Dendritic cell treated with granulocyte-macrophage colony-stimulating factor and Interleukin-4, amounts not matched to agents 40 ng/mL and 50 ng/mL, for 4 days (primary cell): ENCODE results near the gene RTL9.
"Not testable (repeated sequence)": the region's sequence is repeated elsewhere in the genome, so short reads cannot be mapped to it uniquely, and the experiment has no call there.

ENCODE experiments used
- H3K27ac Mint-ChIP-seq: one replicate; pipeline ENCODE4 v1.8.0; 2022; ENCODE audit warnings: mild to moderate bottlenecking, mixed read lengths
- H3K27me3 Mint-ChIP-seq: one replicate; pipeline ENCODE4 v1.8.0; 2022; ENCODE audit warnings: mild to moderate bottlenecking, mixed read lengths
- H3K36me3 Mint-ChIP-seq: one replicate; pipeline ENCODE4 v1.8.0; 2022; ENCODE audit warnings: low read depth, mixed read lengths
- H3K4me1 Mint-ChIP-seq: one replicate; pipeline ENCODE4 v1.8.0; 2022; ENCODE audit warnings: low read depth, mixed read lengths
- H3K4me3 Mint-ChIP-seq: one replicate; pipeline ENCODE4 v1.8.0; 2022; ENCODE audit warnings: mild to moderate bottlenecking, moderate library complexity, mixed read lengths
- H3K9me3 Mint-ChIP-seq: one replicate; pipeline ENCODE4 v1.8.0; 2022; ENCODE audit warnings: mixed read lengths
- intact Hi-C: fragments of 100-400 bp; cut with micrococcal nuclease; formaldehyde crosslinking; loops from one replicate; pipeline ENCODE4 v1.15.0; 2022

RTL9 gene

GRCh38 chrX:110404376-110404775, 45.7 kb downstream of the RTL9 start:
- H3K27me3 Mint-ChIP-seq: no peaks in the 10 kb centered on the region
- H3K9me3 Mint-ChIP-seq: no peaks in the 10 kb centered on the region
- no peak overlapping the region for H3K27ac Mint-ChIP-seq
- intact Hi-C loops: no loop called here
- no peaks in the 10 kb centered on the region for H3K36me3 Mint-ChIP-seq
- peaks cover 5% of the 10 kb centered on the region for H3K4me1 Mint-ChIP-seq
- no peak overlapping the region for H3K4me3 Mint-ChIP-seq

- H3K27ac Mint-ChIP-seq, H3K4me1 Mint-ChIP-seq, H3K27me3 Mint-ChIP-seq, H3K36me3 Mint-ChIP-seq, H3K4me3 Mint-ChIP-seq, H3K9me3 Mint-ChIP-seq: not testable (repeated sequence)
- intact Hi-C loops: loop anchor here (5.0 kb wide), 1 partner anchor 89 kb away; the partner anchor contains the start of gene AMMECR1
Observed at GRCh38 chrX:110406250-110406649, 47.6 kb downstream of the RTL9 start.

GRCh38 chrX:110406822-110407221, 48.2 kb downstream of the RTL9 start:
- Mint-ChIP-seq H3K36me3 (no peaks in the 10 kb centered on the region), H3K27ac (no peak overlapping the region), H3K4me1 (peaks cover 5% of the 10 kb centered on the region), H3K4me3 (no peak overlapping the region), H3K27me3 (no peaks in the 10 kb centered on the region), H3K9me3 (no peaks in the 10 kb centered on the region)
- intact Hi-C loops: loop anchor here (5.0 kb wide), 1 partner anchor 90 kb away; the partner anchor contains the start of gene AMMECR1

- peaks cover 2% of the 10 kb centered on the region for H3K4me1 Mint-ChIP-seq
- H3K4me3 Mint-ChIP-seq: no peak overlapping the region
- no peak overlapping the region for H3K27ac Mint-ChIP-seq
- no peaks in the 10 kb centered on the region for H3K27me3 Mint-ChIP-seq
- H3K36me3 Mint-ChIP-seq: no peaks in the 10 kb centered on the region
- intact Hi-C loops: loop anchor here (1.0 to 5.0 kb wide), 2 partner anchors 91 to 248 kb away; partner anchors contain the start of gene AMMECR1
- no peaks in the 10 kb centered on the region for H3K9me3 Mint-ChIP-seq
Observed at GRCh38 chrX:110407910-110408545, 49.4 kb downstream of the RTL9 start.
